ENCODE results near the gene GPRC5C.

DNA sequence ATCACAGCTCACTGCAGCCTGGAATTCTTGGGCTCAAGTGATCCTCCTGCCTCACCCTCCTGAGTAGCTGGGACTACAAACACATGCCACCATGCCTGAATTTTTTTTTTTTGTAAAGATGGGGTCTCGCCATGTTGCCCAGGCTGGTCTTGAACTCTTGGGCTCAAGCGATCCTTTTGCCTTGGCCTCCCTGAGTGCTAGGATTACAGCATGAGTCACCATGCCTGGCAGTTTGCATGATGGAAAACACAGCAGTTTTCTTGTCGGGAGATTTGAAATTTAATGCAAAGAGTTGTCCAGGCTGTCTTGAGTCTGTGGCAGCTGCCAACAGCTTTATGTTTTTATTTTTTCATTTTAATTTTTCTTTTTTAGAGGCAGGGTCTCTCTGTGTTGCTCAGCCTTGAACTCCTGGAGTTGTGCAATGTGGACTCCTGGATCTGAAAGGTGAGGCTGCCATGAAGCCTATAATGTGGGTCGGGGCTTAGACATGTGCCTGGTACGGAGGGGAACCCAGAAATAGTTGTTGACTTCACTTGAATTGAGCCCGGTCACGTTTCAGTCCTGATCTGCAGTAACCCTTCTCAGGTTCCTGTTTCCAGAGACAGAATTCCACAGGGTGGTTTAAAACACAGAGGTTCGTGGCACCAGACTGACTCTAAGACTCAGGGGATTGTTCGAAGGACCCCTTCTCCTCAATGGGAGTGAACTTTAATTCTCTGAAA is 53.3 kb downstream of the GPRC5C start:
- no peak for TF ChIP-seq CTCF (IDR thresholded peaks at IDR 0.05)
- no peak for TF ChIP-seq POLR2A (IDR thresholded peaks at IDR 0.05)
- no peak for TF ChIP-seq POLR2AphosphoS5 (IDR thresholded peaks at IDR 0.05)
